Transverse colon (tissue), 4 donors: ENCODE data around the gene GRAMD1C. TPM values are rescaled to one million over a fixed set of nuclear protein-coding genes. Genes with fewer than 3 reads are reported as not detected.

Source experiments
- DNase-seq: peaks from one replicate; pipeline ENCODE4 v3.0.0-alpha.2; 2019
- H3K27ac ChIP-seq, 4 donors: fragments of 200-600 bp; sonication (generic); 2 replicates each; pipeline ENCODE4 v1.5.1; 2016 to 2018; ENCODE audit warnings: inconsistent platforms in 4 of 4
- H3K27me3 ChIP-seq: fragments of 200-600 bp; sonication (generic); 2 replicates; pipeline ENCODE4 v1.5.1; 2017; ENCODE audit warnings: inconsistent platforms
- H3K36me3 ChIP-seq, 4 donors: fragments of 200-600 bp; sonication (generic); 2 replicates each; pipeline ENCODE4 v1.5.1; 2017 to 2019; ENCODE audit warnings: inconsistent platforms in 4 of 4
- H3K4me1 ChIP-seq, 4 donors: fragments of 200-600 bp; sonication (generic); 2 replicates each; pipeline ENCODE4 v1.5.1; 2017 to 2020; ENCODE audit warnings: inconsistent platforms in 4 of 4
- H3K4me3 ChIP-seq, 4 donors: fragments of 200-600 bp; sonication (generic); 1 replicate in 1 of 4; 2 replicates in 3 of 4; pipeline versions ENCODE4 v1.5.1 to v1.6.1; 2017 to 2019; ENCODE audit warnings: inconsistent platforms in 4 of 4
- H3K9me3 ChIP-seq, 2 donors: fragments of 200-600 bp; sonication (generic); 2 replicates each; pipeline ENCODE4 v1.5.1; 2017 to 2019; ENCODE audit warnings: inconsistent platforms in 2 of 2
- CTCF ChIP-seq, 5 experiments: fragments of 200-600 bp in 3 of 5; fragments of 450-650 bp in 2 of 5; sonication (generic) in 3 of 5; IDR thresholded peaks; 1 replicate in 2 of 5; 2 replicates in 3 of 5; pipeline ENCODE4 v1.5.1; 2016 to 2017; ENCODE audit warnings: antibody characterized with exemption in 5 of 5, inconsistent platforms in 3 of 5, mild to moderate bottlenecking in 2 of 5, moderate library complexity in 1 of 5
- EP300 ChIP-seq: sonication (generic); formaldehyde crosslinking; IDR thresholded peaks from one replicate; pipeline ENCODE4 v1.6.1; 2017; ENCODE audit warnings: antibody characterized with exemption, low read depth
- POLR2A ChIP-seq: fragments of 450-650 bp; IDR thresholded peaks from one replicate; pipeline ENCODE4 v1.6.1; 2016; ENCODE audit warnings: antibody characterized with exemption, mild to moderate bottlenecking, moderate library complexity
- POLR2AphosphoS5 ChIP-seq, 3 donors: sonication (generic); formaldehyde crosslinking; IDR thresholded peaks; one replicate each; pipeline ENCODE4 v1.6.1; 2016; ENCODE audit warnings: antibody characterized with exemption in 3 of 3
- WGBS, 2 donors: methylation state at CpG; one replicate each; pipeline ENCODE4 v1.1.5; 2018; ENCODE audit warnings: low coverage in 1 of 2; 5-methylcytosine and 5-hydroxymethylcytosine counted together
- in situ Hi-C, 4 donors: fragments of 200-750 bp; cut with MboI; loops; one replicate each; pipeline versions ENCODE4 v1.15.0 to v1.15.1; 2017; ENCODE audit warnings: low sequenced_read_pairs in 3 of 4, low pct_ligation_motif_present in 1 of 4, low pct_unique_long_range_greater_than_20kb in 1 of 4
- intact Hi-C: fragments of 100-400 bp; cut with DNase I; formaldehyde crosslinking; loops from one replicate; pipeline ENCODE4 v1.15.1; 2023; ENCODE audit warnings: low total_unique reads
- total RNA-seq, 4 donors: library from RNA; depleted of rRNA; stranded (reverse); fragments of >200 nt; gene quantifications; one replicate each; pipeline ENCODE4 v1.1.0, GENCODE V29; 2016

GRAMD1C gene
- total RNA-seq, 4 donors from 2014 or later, result 2.6 to 24.5 (median 13.3) TPM

- intact Hi-C loops, result no loop called here
- Histone ChIP-seq H3K4me3 (no peak overlapping the region), H3K36me3 (no peaks in the 10 kb centered on the region), H3K4me1 (peaks cover 0 to 3% (median 0%) of the 10 kb centered on the region in 4 donors), H3K27me3 (no peaks in the 10 kb centered on the region), H3K27ac (peak overlapping the region in 1 of 4 donors; percentile 25), H3K9me3 (no peaks in the 10 kb centered on the region)
- in situ Hi-C loops, result no loop called here
- DNase-seq, result no peak
- 2 to 10% methylated on average over 1 of the region's 1 CpG for WGBS, 2 donors
- no peak for TF ChIP-seq POLR2AphosphoS5 (IDR thresholded peaks at IDR 0.05)
- TF ChIP-seq EP300, result no peak
- no peak for TF ChIP-seq CTCF (IDR thresholded peaks at IDR 0.05)
Observed at GRCh38 chr3:113831103-113831355, 7.6 kb upstream of the GRAMD1C start.

DNA sequence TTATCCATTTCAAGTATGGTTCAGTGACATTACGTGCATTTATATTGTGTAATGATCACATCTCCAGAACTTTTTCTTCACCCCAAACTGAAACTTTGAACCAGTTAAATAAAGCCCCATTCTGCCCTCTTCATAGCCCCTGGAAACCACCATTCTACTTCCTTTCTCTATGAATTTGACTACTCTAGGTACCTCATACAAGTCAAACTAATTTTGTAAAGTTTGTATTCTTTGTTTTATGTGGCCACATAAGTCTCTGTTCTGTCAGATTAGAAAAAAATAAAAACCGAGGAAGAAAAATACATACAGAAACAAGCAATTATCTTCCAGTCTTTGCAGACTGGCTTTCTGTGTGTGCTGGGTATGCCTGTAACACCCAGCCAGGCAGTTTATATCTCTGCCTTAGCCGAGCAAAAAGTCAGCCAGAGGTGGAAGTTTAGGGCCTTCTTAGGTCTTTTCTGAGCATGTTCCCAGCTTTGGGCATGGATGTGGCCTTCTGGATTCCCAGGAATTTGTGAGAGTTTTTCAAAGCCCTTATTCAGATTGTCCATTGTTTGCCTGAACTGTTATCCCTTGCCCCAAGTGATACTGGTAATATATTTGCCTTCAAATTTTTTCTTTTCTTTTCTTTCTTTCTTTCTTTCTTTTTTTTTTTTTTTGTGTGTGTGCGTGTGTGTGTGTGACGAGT, 6.0 kb upstream of the GRAMD1C start:
- Histone ChIP-seq H3K27me3 (no peaks in the 10 kb centered on the region), H3K4me1 (peaks cover 0 to 3% (median 0%) of the 10 kb centered on the region in 4 donors), H3K4me3 (no peak overlapping the region), H3K9me3 (no peaks in the 10 kb centered on the region), H3K36me3 (no peaks in the 10 kb centered on the region), H3K27ac (no peak overlapping the region)
- no peak for TF ChIP-seq EP300
- TF ChIP-seq CTCF (IDR thresholded peaks at IDR 0.05), result no peak
- TF ChIP-seq POLR2AphosphoS5 (IDR thresholded peaks at IDR 0.05), result no peak
- no peak for TF ChIP-seq POLR2A
- DNase-seq, result no peak
- in situ Hi-C loops (no loop called here), intact Hi-C loops (no loop called here)
- 78 to 85% methylated on average over 3 to 5 of the region's 5 CpGs for WGBS, 2 donors

DNA sequence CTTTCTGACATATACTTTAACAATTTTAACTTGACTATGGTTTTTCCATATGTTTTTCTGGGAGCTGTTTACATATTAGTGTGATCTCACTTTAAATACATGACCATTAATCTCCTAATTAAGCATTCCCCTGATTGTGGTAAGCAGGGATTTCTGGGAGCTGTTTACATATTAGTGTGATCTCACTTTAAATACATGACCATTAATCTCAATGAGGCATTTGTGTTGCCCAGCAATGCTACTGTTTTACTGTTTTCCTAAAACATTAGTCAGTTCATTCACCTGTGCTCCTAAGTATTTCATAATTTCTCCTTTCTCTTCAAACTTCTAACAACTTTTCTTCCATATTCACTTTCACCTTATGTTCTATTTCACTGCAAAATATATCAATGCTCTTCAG, 3.6 kb upstream of the GRAMD1C start:
- TF ChIP-seq EP300 (no peak), CTCF (IDR thresholded peaks at IDR 0.05) (no peak), POLR2AphosphoS5 (IDR thresholded peaks at IDR 0.05) (no peak), POLR2A (no peak)
- Histone ChIP-seq H3K9me3 (no peaks in the 10 kb centered on the region), H3K27me3 (no peaks in the 10 kb centered on the region), H3K4me1 (peaks cover 0 to 7% (median 3%) of the 10 kb centered on the region in 4 donors), H3K36me3 (no peaks in the 10 kb centered on the region), H3K27ac (no peak overlapping the region), H3K4me3 (no peak overlapping the region)
- in situ Hi-C loops, result no loop called here
- no peak for DNase-seq
- intact Hi-C loops, result no loop called here

GRCh38 chr3:113839551-113839950, 963 bp downstream of the GRAMD1C start:
- TF ChIP-seq EP300 (no peak), POLR2A (no peak), POLR2AphosphoS5 (IDR thresholded peaks at IDR 0.05) (no peak), CTCF (IDR thresholded peaks at IDR 0.05) (no peak)
- no peak for DNase-seq
- H3K36me3 ChIP-seq, result no peaks in the 10 kb centered on the region
- WGBS, 2 donors, result 70 to 73% methylated on average over 2 of the region's 2 CpGs
- no peaks in the 10 kb centered on the region for H3K9me3 ChIP-seq
- peaks cover 0 to 4% (median 3%) of the 10 kb centered on the region in 4 donors for H3K4me1 ChIP-seq
- H3K27me3 ChIP-seq, result no peaks in the 10 kb centered on the region
- no peak overlapping the region for H3K4me3 ChIP-seq
- intact Hi-C loops, result no loop called here
- no peak overlapping the region for H3K27ac ChIP-seq
- in situ Hi-C loops, result no loop called here
